GM04504 (cell line): ENCODE results near the gene CNOT3.

ENCODE experiments used
- DNase-seq: peaks from one replicate; pipeline ENCODE4 v3.0.0-alpha.2; 2012; ENCODE audit warnings: low read depth

CNOT3 gene

GRCh38 chr19:54121259-54121658 lies 16.3 kb upstream of the CNOT3 start:
- no peak for DNase-seq

- DNase-seq, result no peak
Measured at GRCh38 chr19:54123682-54124081, 13.9 kb upstream of the CNOT3 start.

- DNase-seq, result no peak
Measured at GRCh38 chr19:54124393-54124792, 13.2 kb upstream of the CNOT3 start.

- DNase-seq, result no peak
Measured at GRCh38 chr19:54125713-54126112, 11.8 kb upstream of the CNOT3 start.

GRCh38 chr19:54127688-54128440 lies 9.7 kb upstream of the CNOT3 start:
- DNase-seq, result no peak

GRCh38 chr19:54128441-54128725 lies 9.2 kb upstream of the CNOT3 start:
- no peak for DNase-seq

- no peak for DNase-seq
Measured at GRCh38 chr19:54128796-54129616, 8.6 kb upstream of the CNOT3 start.

- DNase-seq, result no peak
Measured at GRCh38 chr19:54129617-54129996, 8.0 kb upstream of the CNOT3 start.

- DNase-seq, result no peak
Measured at GRCh38 chr19:54133312-54133956, 4.1 kb upstream of the CNOT3 start.

GRCh38 chr19:54133957-54134590 lies 3.5 kb upstream of the CNOT3 start:
- no peak for DNase-seq

GRCh38 chr19:54136086-54136863 lies 1.3 kb upstream of the CNOT3 start:
- no peak for DNase-seq

- peak; percentile 100 for DNase-seq
Measured at GRCh38 chr19:54136864-54137698, 481 bp upstream of the CNOT3 start.

- DNase-seq, result no peak
Measured at GRCh38 chr19:54138489-54139256, 1.1 kb downstream of the CNOT3 start.

GRCh38 chr19:54141356-54141755 lies 3.8 kb downstream of the CNOT3 start:
- peak; percentile 52 for DNase-seq

GRCh38 chr19:54142166-54142780 lies 4.7 kb downstream of the CNOT3 start:
- DNase-seq, result no peak

- no peak for DNase-seq
Measured at GRCh38 chr19:54145541-54146158, 8.1 kb downstream of the CNOT3 start.

GRCh38 chr19:54147676-54148075 lies 10.1 kb downstream of the CNOT3 start:
- no peak for DNase-seq

GRCh38 chr19:54148158-54148557 lies 10.6 kb downstream of the CNOT3 start:
- DNase-seq, result no peak
